GM21717 (cell line): Measurements from ENCODE around the gene WDR31.

Experiments used
- ATAC-seq: cut with Tn5 transposase; IDR thresholded peaks from one replicate; pipeline ENCODE4 v1.9.1; 2021; ENCODE audit warnings: mild to moderate bottlenecking, moderate library complexity; ENCODE audit not compliant: unreplicated experiment

WDR31 gene

DNA sequence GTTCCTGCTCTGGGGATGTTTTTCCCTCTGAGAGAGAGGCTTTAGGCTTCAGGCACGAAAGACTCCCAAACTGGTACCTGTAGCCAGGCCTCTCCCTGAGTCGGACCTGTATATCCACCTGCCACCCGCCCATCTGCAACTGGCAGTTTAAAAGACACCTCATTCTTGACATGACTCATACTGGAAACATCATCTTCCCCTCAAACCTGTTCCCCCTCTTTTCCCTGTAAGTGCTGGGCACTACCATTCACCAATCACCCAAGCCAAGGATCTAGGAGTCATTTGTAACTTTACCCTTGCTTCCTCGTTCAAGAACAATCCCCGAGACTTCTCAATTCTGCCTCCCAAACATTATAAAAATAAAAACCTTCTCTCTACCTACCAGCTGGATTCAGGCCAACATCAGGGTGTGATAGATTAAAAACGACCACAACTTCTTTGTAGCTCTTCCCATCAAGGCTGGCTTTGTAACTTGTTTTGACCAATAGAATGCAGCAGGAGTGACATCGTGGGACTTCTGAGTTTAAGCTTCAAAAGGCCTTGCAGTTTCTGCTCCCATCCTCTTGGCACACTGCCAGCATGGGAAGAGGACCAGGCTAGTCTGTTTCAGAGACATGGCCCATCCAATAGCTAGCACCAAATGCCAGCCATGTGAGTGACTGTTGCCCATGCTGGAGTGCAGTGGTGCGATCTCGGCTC is 1.8 kb upstream of the WDR31 start:
- ATAC-seq, result no peak

DNA sequence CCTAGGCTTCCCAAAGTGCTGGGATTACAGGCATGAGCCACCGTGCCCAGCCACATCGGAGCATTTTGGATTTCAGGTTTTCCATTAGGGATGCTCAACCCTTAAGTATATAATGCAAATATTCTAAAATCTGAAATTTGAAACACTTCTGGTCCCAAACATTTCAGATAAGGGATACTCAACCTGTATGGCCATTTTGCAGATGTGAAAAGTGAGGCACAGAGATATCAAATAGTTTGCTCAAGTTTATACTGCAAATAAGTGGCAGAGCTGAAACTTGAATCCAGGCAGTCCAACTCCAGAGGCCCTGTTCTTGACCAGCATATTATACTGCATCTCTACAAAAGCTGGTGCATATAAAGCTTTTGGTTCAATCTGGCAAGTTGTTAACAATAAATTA is 2.4 kb downstream of the WDR31 start:
- no peak for ATAC-seq

DNA sequence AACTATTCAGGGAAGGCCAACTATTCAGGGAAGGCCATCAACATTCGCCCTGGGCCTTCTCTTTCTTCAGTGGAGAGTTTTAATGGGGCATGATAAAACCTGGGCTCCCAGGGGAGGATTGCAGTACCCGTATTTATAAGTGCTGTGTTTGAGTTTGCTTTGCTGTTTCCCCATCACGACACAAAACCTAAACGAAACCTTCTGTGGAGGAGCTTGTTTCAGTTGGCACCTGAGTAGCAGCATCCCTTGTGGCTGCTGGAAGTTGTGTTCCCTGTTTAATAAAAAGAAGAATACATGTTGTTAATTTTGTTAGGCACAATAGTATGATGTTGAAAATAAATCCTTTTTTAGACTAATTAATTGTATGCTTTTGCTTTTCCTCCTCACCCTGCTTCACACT is 8.3 kb downstream of the WDR31 start:
- ATAC-seq, result no peak

DNA sequence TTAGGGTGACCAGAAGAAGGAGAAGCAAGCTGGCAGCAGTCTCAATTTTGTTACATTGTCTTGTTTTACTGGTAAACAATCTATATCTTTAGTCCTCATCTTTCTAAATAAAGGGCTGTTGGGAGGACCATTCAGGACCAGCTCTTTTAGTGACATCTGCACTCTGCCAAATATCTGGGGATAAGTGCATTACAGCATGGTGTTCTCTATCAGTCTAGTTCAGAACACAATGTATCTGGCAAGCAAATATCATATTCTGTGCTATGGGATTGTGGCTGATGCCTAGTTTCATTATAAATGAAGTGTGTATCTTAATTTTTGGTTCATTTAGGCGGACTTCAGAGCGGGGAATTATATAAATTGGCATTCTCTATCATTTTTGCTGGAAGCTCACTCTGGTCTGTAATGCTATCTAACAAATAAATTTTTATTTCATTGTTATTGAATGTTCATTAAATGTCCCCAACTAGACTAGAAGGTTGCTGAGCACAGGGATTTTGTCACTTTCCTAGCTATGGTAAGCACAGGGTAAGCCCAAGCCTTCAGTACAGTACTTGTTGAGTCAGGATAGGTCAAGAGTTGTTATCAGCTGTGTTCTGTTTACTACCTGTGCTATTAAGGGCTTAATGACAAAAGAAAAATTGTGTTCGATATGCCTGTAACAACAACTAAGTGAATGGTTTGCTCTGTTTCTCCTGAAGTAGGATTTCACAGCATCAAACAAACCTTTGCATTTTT is 11.9 kb downstream of the WDR31 start:
- ATAC-seq, result no peak

DNA sequence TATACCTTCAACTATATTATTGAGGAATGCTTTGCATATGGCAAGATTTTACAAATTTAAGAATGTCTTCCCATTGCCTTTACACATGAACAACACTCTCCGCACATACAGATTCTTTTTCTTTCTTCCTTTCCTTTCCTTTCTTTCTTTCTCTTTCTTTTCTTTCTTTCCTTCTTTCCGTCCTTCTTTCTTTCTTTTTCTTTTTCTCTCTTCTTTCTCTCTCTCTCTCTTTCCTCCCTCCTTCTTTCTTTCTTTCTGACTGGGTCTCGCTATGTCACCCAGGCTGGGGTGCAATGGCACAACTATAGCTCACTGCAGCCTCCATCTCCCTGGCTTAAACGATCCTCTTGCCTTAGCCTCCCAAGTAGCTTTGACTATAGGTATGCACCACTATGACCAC is 13.8 kb downstream of the WDR31 start:
- ATAC-seq, result no peak

DNA sequence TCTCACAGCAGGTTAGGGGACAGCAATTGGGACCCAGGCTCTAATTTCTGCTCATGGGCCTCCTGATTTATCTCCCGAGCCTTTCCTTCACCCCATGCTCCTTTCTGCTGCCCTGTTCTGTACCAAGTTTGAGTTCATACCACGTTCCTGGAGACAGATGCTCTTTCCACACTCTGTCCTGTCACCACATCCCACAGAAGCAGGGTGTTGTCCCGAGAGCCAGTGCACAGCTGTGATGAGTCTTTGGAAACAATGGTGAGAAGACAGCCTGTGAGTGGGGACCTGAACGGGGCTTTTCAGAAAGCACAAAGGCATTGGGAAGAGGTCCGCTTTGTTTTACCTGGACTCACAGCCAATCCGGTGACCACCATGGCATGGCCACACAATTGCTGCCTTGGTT is 17.4 kb downstream of the WDR31 start:
- no peak for ATAC-seq

DNA sequence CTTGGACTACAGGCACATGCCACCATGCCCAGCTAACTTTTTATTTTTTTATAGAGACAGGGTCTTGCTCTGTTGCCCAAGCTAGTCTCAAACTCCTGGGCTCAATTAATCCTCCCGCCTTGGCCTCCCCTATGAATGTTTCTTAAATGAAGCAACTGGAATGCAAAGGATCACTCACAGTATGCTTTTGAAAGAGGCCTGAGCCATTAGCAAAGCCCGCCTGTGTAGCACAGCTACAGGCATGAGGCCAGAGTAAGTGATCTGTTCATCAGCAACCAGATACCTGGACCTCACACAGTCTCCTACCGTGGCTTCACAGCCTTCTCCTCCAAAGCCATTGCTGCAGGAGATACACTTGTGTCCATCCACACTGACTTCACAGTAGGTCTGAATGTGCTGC is 20.0 kb downstream of the WDR31 start:
- no peak for ATAC-seq

DNA sequence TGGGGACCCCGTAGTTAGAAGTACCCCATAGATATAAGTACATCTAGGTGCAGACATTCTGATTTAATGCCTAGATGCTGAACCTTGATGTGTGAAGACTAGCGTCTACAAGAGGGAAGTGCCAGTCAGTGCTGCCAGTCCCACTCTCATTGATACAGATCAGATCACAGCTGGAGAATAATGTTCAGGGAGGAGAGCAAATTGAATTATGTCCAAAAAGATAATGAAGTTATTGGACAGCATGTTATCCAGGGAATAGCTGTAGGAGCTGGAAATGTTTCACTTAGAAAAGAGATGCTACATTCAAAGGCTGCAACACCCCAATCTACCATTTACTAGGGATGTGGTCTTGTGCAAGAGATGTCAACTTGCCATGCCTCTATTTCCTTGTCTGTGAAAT is 21.0 kb downstream of the WDR31 start:
- no peak for ATAC-seq

DNA sequence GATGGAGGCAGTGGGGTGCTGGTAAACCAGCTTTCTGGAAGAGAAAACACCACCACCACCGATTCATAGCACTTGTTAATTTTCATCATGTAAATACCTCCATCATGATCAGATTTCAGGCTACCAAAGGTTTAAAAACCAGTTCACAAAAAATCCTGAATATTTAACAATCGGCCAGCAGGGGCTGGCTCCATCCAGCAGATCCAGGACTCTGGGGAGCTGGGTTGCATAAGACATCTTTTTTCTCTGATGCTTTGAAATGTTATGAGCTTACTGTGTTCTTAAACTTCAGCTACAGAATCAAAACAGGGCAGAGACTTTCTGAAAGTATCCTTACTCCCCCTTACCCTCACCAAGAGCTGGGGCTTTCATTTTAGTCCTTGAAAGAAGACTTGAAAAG is 22.3 kb downstream of the WDR31 start:
- ATAC-seq, result no peak

DNA sequence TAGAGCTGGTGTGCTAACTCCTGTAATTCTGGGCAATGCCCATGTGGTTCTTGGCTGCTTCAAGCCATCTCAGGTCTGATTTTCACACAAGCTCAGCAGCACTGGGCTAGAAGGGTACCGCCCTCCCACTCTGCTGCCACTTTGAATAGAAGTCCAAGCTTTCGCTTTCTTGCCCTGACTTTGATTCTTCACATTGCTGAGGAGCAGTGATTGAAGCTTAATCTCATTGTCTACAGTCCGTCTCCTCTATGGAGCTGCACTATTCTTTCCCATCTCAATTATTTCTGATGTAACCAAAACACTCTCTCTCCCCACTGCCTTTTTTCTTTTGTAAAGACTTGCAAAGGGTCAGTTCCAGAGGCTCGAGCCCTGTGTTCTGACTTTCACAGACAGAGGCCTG is 24.0 kb downstream of the WDR31 start:
- ATAC-seq, result no peak

DNA sequence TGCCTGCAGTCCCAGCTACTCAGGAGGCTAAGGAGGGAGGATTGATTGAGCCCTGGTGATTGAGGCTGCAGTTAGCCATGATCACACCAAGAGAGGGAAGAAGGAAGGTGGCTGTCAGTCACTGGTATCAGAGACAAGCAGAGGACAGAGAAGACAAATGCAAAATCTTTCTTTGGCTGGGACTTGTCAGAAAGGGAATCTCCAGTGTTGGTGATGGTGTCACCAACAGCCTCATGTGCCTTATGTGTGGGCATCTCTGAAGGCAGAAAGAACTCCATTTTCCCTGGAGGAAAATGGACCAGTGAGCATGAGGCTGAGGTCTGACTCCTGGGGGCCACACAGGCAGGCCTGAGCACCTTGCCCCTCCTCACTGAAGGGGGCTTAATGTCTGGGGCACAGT is 24.8 kb downstream of the WDR31 start:
- ATAC-seq, result no peak

DNA sequence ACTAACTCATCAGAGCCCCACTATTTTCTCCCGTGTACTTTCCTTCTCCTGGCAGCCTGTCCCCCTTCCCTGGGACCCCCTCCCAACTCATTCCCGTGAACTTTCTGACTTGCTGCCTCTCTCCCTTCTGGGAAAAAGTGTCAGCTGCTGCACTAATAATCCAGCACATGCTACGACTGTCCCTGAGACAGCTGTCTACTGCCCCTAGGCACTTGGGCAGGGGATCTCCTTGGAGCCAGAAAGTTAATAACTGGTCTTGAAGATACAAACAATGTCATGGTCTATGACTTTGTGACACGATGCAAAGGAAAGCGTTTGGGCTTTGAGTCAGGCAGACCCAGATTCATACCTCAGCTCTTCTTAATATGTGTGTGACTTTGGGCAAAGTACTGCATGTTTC is 26.8 kb downstream of the WDR31 start:
- ATAC-seq, result no peak

DNA sequence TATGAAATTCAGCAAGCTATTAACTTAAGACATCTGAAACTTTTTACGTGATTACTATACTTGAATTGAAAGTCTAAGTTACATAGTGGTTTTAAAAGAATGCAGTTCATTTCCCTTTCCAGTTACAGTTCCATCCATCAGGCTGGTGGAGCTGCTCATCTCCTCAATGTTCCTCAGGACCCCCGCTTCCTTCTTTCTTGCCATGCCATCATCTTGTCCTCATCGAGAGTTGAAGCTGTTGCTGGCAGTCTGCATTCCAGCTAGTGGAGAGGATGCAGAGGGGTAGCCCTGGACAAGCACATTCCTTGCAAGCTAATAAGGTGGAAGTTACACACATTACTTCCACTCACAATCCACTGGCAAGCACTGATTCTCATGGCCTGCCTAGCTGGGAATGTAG is 28.1 kb downstream of the WDR31 start:
- no peak for ATAC-seq

DNA sequence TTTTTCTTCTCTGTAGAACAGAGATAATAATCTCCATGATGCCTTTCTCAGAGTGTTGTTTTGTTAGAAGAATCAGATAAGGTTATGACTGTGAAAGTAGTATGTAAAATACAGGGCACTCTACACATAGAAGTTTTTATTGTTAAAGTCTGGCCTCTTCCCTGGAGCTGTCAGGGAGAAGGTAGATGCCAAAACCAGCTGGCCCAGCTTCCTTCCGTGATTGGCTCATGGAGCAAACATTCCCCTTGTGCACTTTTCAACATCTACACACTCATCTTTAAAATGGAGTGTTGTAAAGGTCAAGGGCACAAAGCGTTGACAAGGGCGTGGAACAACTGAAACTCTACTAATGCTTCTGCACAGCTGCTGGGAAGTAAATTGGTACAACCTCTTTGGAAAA is 29.5 kb downstream of the WDR31 start:
- ATAC-seq, result no peak

DNA sequence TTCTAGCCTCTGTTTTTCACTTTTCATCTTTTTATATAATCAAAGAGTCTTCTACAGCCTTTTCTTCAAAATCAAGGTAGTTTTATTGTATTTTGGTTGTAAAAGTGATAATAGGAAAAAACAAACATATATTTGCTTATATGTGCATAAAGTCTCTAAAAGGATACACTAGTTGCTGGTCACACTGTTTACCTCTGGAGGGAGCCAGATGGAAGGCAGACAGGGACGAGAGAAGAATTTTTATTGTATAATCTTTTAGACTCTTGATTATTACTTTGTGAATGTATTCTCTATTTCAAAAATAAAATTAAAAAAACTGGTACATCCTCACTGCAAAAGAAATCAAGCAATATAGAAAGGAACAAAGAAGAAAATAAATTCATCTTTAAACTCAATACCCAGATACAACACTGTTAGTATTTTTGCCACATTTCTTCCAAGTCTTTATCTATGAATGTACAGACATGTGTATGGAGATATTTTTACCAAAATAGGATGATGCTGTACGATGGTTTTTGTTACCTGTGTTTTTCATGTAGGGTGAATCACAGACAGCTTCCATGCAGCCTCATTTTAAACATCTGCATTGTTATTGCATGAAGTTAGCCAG is 30.8 kb downstream of the WDR31 start:
- no peak for ATAC-seq

DNA sequence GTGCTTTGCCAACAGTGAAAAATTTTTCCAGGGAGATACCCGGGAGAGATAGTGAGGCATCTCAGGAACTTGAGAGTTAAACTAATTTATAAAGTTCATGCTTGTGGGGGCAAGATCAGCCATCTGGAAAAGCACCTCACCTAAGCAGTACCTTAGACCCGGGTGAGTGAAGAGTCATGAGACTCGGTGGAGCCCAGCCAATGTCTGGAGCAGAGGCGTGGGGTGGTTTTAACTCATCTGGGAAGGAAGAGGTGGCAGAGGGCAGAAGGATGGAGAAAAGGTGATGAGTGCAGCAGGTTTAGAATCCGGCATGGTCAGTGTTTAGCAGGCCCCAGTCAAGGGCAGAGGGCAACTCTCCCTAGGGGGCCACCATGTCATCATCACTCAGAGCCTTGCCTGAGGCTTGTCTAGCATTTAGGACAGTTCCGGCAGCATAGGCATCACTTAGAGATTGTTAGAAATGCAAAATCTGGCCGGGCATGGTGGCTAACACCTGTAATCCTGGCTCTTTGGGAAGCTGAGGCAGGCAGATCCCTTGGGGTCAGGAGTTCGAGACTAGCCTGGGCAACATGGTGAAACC is 32.6 kb downstream of the WDR31 start:
- no peak for ATAC-seq

DNA sequence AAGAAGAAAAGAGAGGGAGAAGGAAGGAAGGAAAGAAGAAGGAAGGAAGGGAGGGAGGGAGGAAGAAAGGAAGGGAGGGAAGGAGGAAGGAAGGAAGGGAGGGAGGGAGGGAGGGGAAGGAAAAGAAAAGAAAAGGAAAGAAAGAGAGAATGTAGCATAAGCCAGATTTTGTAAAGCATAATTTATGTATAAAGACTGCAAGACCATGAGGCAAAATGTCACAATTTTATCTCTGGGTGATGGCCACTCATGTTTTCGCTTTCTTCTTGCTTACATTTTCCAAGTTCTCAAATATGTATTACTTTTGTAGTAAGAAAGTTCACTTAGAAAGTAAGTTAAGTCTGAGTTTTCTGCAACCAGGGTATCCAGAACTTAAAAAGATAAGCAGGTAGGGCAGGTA is 33.5 kb downstream of the WDR31 start:
- ATAC-seq, result no peak

DNA sequence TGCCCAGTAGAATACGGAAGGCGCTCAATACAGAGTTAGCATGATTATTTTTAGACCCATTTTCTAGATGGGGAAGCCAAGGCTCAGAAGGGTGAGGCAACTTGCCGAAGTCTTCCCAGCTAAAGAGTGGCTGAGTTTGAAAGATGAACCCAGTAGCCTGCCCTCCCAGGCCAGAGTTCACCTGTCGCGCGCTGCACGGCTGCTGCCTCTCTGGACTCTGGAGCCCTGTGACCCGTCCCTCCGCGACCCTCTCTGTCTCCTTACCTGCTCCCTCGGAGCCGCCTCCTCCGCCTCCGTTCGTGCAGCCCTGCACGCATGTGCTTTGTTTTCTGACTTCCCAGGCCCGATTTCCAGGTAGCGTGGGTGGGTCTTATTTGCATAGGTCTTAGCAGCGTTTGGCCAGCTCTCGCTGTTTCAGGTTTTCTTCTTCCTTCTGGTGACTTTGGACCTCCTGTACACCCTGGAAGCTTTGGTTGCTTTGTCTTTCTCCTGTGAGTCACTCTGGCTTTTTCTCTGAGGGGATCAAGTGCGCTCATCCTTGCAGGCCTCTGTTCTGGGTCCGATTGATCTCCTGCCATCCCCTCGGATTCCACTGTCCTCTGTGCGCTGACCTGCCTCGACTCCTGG is 37.2 kb downstream of the WDR31 start, which contains the start of gene RNF183:
TSS of gene RNF183 (minus strand) at position 585 of the 627 bp plus-strand sequence. CDS start 5,192 bp downstream, outside the sequence.
- ATAC-seq, result no peak

DNA sequence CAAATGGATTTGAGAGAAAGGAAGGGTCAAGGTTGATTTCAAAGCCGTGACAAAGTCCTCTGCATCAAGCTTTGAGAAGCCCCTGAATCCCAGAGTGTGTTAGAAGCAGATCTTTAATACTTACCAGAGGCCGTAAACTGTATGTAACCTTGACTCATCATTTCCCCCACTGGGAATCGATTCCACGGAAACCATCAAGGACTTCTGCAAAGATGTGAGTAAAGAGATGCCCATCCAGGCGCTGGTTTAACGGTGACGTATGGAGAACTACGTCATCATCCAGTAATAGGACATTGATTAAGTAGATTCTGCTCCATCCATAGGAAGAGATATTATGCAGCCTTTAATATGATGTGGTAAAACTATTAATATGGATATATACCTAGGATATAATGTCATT is 38.5 kb downstream of the WDR31 start:
- no peak for ATAC-seq

DNA sequence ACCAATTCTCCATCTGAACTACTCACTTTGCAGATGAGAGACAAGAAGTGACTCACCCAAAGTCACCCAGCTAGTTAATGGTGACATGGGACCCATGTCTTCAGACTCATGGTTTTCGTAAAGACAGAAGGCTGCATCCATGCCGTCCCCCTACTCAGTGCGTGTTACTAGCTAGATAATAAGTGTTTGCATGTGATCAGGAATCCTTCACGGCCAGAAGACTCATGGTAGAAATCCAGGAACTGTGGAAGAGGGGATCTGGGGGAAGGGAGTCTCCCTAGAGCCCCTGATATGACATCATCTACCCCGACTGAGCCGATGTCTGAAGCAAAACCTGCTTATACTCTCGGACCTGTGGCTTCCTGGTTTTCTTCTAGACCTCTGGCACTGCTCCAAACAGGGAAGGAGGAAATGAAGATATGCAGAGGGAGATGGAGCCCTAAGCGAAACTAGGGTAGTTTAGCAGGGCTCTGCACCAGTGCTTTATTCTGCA is 40.2 kb downstream of the WDR31 start:
- ATAC-seq, result no peak
